Erythroblast (primary cell): ENCODE data around the gene NUDT22.
A peak's percentile ranks its signal among the peaks of the same experiment; 100 is the strongest.

ENCODE experiments used
- GATA1 ChIP-seq: IDR thresholded peaks from 2 replicates; pipeline ENCODE4 v1.6.1; 2011; ENCODE audit warnings: low read depth, mild to moderate bottlenecking, control low read depth, low read length, moderate library complexity
- POLR2A ChIP-seq: IDR thresholded peaks from 2 replicates; pipeline ENCODE4 v1.6.1; 2011; ENCODE audit warnings: mild to moderate bottlenecking, low read length

- TF ChIP-seq POLR2A (peak; percentile 59), GATA1 (no peak)
These were observed 1.8 kb upstream of the NUDT22 start for GRCh38 chr11:64224151-64224890.
